GM12874 (cell line): ENCODE data around the gene RIGI.

ENCODE experiments used
- CTCF ChIP-seq: IDR thresholded peaks from 2 replicates; pipeline ENCODE4 v1.5.1; 2011; ENCODE audit warnings: low read depth, mild to moderate bottlenecking, control low read depth, low read length, moderate library complexity; ENCODE audit not compliant: insufficient read depth

Gene RIGI

GRCh38 chr9:32500768-32501167 is 25.2 kb downstream of the RIGI start:
- no peak for TF ChIP-seq CTCF

GRCh38 chr9:32497921-32498320 is 28.1 kb downstream of the RIGI start:
- no peak for TF ChIP-seq CTCF

- TF ChIP-seq CTCF: no peak
Observed at GRCh38 chr9:32490601-32491000, 35.4 kb downstream of the RIGI start.

GRCh38 chr9:32487981-32488380 is 38.0 kb downstream of the RIGI start:
- no peak for TF ChIP-seq CTCF

- no peak for TF ChIP-seq CTCF
Observed at GRCh38 chr9:32486839-32487562, 39.0 kb downstream of the RIGI start.

- no peak for TF ChIP-seq CTCF
Observed at GRCh38 chr9:32483343-32483742, 42.7 kb downstream of the RIGI start.
